ENCODE data around the gene PDE9A. TPM values are rescaled to one million over a fixed set of nuclear protein-coding genes. Genes with fewer than 3 reads are reported as not detected.

PDE9A gene
- total RNA-seq, 1 donor from 2014 or later = 20.7 TPM

- DNase-seq (ENCODE audit: low spot score) = peak; percentile 45
- H3K36me3 Mint-ChIP-seq (ENCODE audit: low read depth, unreplicated experiment) = peaks cover 5% of the 10 kb centered on the region
- H3K4me3 Mint-ChIP-seq (ENCODE audit: unreplicated experiment) = peak overlapping the region; percentile 76
- H3K27ac Mint-ChIP-seq (ENCODE audit: unreplicated experiment) = peak overlapping the region; percentile 100
- H3K27me3 Mint-ChIP-seq (ENCODE audit: unreplicated experiment) = peaks cover 14% of the 10 kb centered on the region
- no peaks in the 10 kb centered on the region for H3K9me3 Mint-ChIP-seq (ENCODE audit: unreplicated experiment)
- TF ChIP-seq CTCF (IDR thresholded peaks at IDR 0.05; ENCODE audit: unreplicated experiment) = no peak
- H3K4me1 Mint-ChIP-seq (ENCODE audit: unreplicated experiment) = peaks cover 42% of the 10 kb centered on the region
Measured at GRCh38 chr21:42784276-42784675, 130.9 kb downstream of the PDE9A start.

DNA sequence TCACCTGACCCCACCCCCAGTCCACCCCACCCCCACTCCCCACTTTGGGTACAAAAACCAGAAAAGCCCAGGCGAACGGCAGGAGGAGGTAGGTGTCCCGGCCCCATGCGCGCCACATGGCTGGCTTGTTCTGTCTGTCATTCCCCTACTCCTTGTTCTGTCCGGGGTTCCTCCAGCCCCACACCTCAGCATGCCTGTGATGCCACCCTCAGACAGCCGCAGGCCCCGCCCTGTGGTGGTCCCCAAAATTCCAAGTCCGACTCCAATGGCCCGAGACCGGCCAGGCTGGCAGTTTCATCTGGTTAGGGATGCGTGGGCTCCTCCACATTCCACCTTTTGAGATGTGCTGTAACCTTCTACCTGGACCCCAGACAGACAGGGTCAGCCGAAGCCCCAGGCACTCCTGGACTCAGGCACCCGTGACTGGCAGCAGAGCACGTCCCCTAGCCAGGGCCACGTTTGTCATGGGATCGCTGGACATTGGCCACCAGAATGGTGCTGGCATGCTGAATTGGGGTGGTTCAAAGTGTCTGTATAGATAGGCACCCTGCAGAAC, 131.6 kb downstream of the PDE9A start:
- Mint-ChIP-seq H3K36me3 (ENCODE audit: low read depth, unreplicated experiment) (peaks cover 5% of the 10 kb centered on the region), H3K9me3 (ENCODE audit: unreplicated experiment) (no peaks in the 10 kb centered on the region), H3K4me1 (ENCODE audit: unreplicated experiment) (peaks cover 39% of the 10 kb centered on the region), H3K27me3 (ENCODE audit: unreplicated experiment) (peaks cover 14% of the 10 kb centered on the region), H3K27ac (ENCODE audit: unreplicated experiment) (peak overlapping the region; percentile 82), H3K4me3 (ENCODE audit: unreplicated experiment) (no peak overlapping the region)
- TF ChIP-seq CTCF (IDR thresholded peaks at IDR 0.05; ENCODE audit: unreplicated experiment) = no peak
- no peak for DNase-seq (ENCODE audit: low spot score)

DNA sequence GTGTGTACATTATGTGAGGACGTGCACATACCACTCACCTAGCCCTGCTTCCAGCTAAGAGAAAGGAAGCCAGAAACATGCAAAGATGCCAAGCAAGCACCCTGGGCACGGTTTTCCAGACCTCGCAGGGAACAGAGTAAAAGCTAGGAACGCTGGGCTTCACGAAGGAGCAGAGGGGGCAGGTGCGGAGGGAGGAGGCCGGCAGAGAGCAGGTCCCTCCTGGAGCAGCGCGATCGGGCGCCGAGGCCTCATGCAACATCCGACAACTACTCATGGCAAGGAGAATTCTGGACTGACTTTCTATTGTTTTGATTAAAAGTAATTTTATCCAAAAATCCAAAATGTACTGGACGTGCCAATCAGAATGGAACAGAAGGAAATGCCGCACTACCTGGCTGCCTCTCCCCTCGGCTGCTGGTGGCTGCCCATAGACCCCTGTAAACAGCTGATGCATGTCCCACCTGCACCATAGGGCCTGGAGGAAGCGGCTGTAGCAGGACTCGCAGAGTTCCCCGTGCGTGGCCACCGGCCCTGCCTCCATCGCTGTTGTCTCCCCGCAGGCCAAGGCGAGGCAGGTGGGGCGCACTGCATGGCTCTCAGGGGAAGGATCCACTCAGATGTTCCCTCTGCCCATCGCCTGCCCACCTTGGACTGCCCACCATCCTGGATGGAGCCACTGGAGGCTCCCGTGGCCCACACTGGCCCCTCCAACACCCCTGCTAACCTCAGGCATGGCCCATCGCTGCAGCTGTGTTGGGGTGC, 132.4 kb downstream of the PDE9A start:
- H3K27me3 Mint-ChIP-seq (ENCODE audit: unreplicated experiment) = peaks cover 14% of the 10 kb centered on the region
- no peak for DNase-seq (ENCODE audit: low spot score)
- H3K27ac Mint-ChIP-seq (ENCODE audit: unreplicated experiment) = peak overlapping the region; percentile 82
- H3K9me3 Mint-ChIP-seq (ENCODE audit: unreplicated experiment) = no peaks in the 10 kb centered on the region
- no peak for TF ChIP-seq CTCF (IDR thresholded peaks at IDR 0.05; ENCODE audit: unreplicated experiment)
- H3K4me1 Mint-ChIP-seq (ENCODE audit: unreplicated experiment) = peaks cover 33% of the 10 kb centered on the region
- no peak overlapping the region for H3K4me3 Mint-ChIP-seq (ENCODE audit: unreplicated experiment)
- peaks cover 5% of the 10 kb centered on the region for H3K36me3 Mint-ChIP-seq (ENCODE audit: low read depth, unreplicated experiment)

- TF ChIP-seq CTCF (IDR thresholded peaks at IDR 0.05; ENCODE audit: unreplicated experiment) = no peak
- Mint-ChIP-seq H3K4me3 (ENCODE audit: unreplicated experiment) (no peak overlapping the region), H3K9me3 (ENCODE audit: unreplicated experiment) (no peaks in the 10 kb centered on the region), H3K27me3 (ENCODE audit: unreplicated experiment) (peaks cover 12% of the 10 kb centered on the region), H3K4me1 (ENCODE audit: unreplicated experiment) (peaks cover 26% of the 10 kb centered on the region), H3K36me3 (ENCODE audit: low read depth, unreplicated experiment) (peaks cover 5% of the 10 kb centered on the region), H3K27ac (ENCODE audit: unreplicated experiment) (no peak overlapping the region)
- DNase-seq (ENCODE audit: low spot score) = no peak
Measured at GRCh38 chr21:42786884-42787283, 133.5 kb downstream of the PDE9A start.

GRCh38 chr21:42787613-42788012, 134.2 kb downstream of the PDE9A start:
- TF ChIP-seq CTCF (IDR thresholded peaks at IDR 0.05; ENCODE audit: unreplicated experiment) = no peak
- Mint-ChIP-seq H3K4me1 (ENCODE audit: unreplicated experiment) (peaks cover 20% of the 10 kb centered on the region), H3K27me3 (ENCODE audit: unreplicated experiment) (peaks cover 12% of the 10 kb centered on the region), H3K9me3 (ENCODE audit: unreplicated experiment) (no peaks in the 10 kb centered on the region), H3K36me3 (ENCODE audit: low read depth, unreplicated experiment) (peaks cover 5% of the 10 kb centered on the region), H3K27ac (ENCODE audit: unreplicated experiment) (no peak overlapping the region), H3K4me3 (ENCODE audit: unreplicated experiment) (no peak overlapping the region)
- DNase-seq (ENCODE audit: low spot score) = no peak

Data from endothelial cell (in vitro differentiated cells).